Measurements from ENCODE around the gene COTL1.
"Not testable (repeated sequence)": the region's sequence is repeated elsewhere in the genome, so short reads cannot be mapped to it uniquely, and the experiment has no call there.

Gene COTL1

DNA sequence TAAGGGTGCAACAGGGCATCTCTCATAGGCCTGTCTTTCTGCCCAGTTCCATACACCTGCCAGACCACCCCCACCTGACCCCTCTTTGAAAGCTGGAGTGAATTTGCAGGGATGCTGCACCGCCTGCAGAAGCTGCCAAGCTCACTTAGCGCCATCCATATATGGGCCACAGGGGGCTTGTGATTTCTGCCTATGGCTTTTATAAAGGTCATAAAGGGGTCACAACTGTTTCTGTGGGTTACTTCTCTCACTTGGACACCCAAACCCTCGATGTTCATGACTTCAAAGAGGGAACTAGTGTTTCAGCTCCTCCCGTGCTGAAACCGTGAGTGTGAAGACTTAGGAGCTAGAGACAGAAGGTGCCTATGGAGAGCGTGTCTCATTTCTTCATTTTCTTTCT, 89.6 kb downstream of the COTL1 start:
- no peak for DNase-seq (ENCODE audit: low spot score)

DNA sequence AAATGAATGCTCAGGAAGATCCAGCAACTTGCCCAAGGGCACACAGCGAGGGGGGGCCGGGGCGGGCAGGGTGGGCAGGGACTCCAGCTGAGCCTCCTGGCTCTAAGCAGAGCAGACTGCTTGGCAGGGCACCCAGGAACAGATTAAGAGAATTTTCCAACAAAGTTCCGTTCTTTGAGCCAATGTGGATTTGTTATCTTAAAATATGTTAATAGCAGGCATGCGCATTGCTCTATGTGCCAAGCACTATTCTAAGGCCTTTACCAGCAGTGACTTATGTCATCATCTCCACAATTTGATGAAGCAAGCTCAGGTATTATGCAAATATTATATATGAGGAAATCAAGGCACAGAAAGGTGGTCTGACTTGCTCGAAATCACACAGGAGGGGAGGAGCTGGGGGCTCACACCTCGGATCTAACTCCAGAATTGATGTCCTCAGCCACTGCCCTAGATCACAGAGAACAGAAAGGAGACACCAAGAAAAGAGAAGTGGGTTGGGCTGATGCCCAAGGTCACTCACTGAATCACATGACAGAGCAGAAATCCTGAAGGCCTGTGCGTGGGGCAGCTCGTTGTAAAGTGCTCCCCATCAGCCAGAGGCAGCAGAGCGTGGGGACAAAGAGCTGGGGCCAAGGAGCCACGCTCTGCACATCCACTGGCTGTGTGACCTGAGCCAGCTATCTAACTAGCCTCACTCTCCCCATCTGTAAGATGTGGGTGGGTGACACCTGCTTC, 90.2 kb downstream of the COTL1 start:
- no peak for DNase-seq (ENCODE audit: low spot score)

DNA sequence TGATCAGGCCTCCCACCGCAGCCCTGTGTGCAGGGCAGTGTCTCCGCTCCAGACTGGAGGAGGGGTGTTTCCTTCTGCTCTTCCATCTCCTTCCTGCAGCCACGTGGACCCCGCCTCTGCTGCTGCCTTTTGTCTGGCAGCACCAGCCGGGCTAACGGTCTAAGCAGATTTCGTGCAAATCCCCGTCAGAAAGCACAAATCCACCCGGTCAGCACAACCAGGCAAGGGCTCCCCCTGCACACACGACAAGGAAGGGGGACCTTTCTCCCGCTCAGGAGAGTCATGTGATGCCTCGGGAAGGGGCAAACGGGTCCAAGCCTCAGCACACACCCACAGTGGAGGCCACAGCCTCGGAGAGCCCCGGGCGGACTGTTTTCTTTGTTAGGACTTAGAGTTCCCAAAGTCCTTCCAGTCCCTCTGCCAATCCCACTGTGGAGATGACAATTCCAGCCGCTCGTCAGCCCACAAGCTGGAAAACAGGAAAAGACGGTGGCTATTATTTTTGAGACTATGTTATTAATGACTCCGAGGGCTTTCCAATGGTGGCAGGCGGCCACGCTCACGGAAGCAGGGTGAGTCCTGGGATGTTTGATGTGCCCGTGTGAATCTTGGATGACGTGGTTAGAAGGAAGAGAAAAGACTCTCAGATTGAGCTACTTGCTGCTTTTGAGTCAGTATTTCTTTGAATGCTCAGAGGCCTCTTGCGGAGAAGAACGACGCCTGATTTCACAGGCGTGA, 90.9 kb downstream of the COTL1 start:
- no peak for DNase-seq (ENCODE audit: low spot score)

DNA sequence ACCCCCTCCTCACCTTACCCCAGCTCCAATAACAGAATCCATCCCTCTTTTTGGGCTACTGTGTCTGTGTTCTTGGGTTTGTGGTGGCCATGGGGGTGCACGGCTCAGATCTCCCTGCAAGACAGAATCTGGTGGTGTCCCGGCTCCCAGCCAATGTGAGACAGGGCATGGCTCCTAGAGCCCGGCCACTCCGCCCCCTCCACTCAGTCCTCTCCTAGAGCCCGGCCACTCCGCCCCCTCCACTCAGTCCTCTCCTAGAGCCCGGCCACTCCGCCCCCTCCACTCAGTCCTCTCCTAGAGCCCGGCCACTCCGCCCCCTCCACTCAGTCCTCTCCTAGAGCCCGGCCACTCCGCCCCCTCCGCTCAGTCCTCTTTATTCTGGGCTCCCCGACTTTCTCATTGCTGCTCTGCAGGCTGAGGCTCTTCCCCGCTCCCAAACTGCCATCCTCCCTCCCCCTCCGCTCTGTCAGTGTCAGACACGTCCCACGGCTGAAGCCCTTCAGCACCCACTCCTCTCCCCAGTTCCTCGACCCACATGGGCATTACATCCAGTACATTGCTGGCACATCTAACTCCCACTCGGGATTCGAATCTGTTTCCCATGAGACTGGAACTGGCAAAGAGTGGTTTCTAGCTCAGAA, 92.8 kb downstream of the COTL1 start:
- DNase-seq (ENCODE audit: low spot score): not testable (repeated sequence)

DNA sequence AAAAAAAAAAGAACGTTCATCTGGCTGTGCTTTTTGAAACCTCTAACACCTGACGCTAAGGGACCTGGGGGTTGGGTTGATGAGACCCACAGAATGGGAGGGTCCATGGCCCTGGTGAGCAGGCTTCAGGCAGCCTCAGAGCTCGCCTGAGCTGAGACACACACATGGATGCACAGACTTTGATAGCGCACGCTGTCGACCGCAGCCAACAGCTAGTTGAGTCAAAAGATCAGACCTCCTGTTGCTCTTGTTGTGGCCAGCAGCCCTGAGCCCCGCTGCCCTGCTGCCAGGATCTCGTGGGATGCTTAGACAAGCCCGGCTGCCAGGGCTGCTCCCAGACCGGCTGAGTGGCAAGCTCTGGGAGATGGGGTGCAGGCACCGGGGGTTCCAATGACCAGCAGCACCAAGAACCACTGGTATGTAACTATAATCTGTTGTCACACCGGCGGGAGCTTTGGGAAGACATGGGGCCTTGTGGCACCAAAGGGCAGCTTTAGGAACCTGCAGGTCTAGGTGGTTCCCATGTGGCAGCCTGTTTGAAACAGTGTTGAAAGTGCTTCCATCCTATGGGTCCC, 93.4 kb downstream of the COTL1 start:
- no peak for DNase-seq (ENCODE audit: low spot score)

DNA sequence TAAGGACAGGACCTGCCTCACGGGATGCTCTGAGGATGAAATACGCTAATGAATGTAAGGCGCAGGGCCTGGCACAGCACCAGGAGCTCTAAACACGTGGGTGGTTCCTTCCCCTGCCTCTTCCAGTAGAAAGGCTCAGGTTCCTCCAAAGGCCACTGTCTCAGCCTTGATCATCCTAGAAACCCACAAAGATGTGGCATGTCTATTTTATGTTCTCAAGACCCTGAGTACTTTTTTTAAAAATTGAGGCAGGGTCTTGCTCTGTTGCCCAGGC, 96.4 kb downstream of the COTL1 start:
- no peak for DNase-seq (ENCODE audit: low spot score)

DNA sequence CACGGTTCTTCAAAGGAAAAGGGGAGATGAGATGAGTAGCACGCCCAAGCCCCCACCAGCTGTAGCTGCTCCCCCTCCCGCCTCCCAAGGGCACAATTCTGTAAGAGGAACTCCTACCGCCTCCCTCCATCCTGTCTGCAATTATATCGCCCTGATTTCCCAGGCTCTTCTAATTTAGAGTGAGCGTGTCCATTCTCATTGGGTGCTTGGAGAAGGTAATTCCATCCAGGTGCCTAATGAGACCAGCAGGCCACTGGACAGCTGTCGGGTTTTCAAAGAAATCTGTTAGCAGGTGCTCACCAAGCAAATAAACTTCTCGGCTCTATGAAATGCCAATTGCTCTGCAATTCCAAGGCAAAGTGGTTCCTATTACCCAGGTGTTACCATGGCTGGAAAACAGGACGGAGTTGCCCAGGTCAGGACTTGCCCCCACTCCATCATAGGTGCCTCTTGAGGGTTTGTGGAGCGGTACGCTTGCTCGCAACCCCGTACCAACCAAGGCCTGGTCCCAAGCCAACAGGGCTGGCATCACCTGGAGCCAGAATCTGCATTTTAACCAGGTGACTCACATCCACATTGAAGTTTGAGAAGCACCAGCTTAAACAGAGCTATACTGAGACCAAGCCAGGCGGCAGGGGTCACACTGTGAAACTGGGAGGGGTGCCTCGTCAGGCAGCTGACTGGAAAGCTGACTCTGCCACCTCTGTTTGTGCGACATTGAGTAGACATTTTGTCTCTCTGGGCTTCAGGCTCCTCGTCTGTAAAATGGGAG, 97.0 kb downstream of the COTL1 start:
- DNase-seq (ENCODE audit: low spot score): no peak

DNA sequence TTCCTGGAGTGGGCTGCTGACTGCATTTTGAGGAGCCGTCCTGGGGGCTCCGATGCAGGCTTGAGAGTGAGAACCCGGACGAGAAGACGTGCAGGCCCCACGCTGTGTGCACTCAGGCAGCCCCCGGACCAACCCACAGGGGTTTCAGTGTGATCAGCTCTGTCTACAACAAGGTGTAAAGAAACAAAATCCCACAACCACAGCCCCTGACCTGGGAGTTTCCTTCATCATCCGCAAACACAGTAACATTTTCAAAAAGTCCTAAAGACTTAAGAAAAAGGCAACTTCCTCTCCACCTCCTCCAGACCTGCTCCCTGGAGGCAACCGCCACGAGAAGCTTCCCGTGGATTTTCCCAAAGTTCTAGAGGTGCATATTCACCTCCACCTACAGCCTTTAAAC, 98.0 kb downstream of the COTL1 start:
- no peak for DNase-seq (ENCODE audit: low spot score)

DNA sequence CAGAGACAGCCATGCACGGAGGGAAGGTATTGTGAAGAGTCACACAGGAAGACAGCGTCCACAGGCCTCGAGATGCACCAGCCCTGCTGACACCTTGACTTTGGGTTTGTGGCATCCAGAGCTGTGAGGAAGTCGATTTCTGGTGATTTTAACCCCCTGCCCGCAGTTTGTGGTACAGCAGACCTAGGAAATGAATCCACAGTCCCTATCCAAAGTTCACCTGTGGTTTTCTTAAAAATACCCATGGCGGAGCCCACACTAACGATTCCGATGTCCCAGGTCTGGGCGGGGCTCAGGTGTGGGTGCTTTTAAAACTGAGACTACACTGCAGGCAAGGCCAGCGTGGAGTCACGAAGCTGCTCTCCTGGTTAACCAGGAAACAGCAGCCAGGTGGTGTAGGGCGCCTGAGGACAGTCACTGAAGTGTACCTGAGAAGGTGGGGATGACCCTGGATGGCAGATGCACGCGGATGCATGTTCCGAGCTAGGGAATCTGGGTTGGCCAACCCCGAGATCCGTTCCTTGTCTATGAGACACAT, 99.0 kb downstream of the COTL1 start:
- DNase-seq (ENCODE audit: low spot score): no peak

DNA sequence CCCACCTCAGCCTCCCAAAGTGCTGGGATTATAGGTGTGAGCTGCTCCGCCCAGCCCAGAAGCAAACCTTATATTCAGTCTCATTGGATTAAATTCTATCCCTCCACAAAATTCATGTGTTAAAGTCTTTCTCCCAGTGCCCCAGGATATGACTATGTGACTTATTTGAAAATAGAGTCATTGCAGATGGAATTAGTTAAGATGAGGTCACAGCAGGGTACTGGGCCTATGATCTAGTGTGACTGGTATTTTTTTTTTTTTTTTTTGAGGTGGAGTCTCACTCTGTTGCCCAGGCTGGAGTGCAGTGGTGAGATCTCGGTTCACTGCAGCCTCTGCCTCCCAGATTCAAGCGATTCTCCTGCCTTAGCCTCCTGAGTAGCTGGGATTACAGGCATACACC, 99.7 kb downstream of the COTL1 start:
- not testable (repeated sequence) for DNase-seq (ENCODE audit: low spot score)

DNA sequence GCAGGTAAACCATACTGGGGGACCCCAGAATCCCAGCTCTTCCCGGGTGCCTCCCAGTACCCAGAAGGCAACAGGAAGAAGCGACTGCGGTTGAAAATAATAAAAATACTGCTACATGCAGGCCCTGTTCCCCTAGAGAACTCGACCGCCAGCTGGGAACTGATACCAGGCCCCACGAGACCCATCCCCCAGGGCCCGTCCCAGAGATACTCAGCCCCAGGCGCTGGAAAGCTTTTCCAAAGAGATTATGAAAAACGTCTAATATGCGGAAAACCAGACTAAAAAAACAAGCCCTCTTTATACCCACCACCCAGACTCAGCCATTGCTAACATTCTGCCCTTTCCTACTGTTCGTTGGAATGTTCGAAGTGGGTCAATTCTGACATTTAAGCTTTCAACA, 100.5 kb downstream of the COTL1 start:
- DNase-seq (ENCODE audit: low spot score): no peak

Measured in Ammon's horn (tissue), 1 donor.